ENCODE measurements around the gene PARP14. TPM values are rescaled to one million over a fixed set of nuclear protein-coding genes. Genes with fewer than 3 reads are reported as not detected.
"Not testable (repeated sequence)": the region's sequence is repeated elsewhere in the genome, so short reads cannot be mapped to it uniquely, and the experiment has no call there.

PARP14 gene
- total RNA-seq, 3 donors from 2014 or later, result 42.9 to 57.0 (median 49.8) TPM

DNA sequence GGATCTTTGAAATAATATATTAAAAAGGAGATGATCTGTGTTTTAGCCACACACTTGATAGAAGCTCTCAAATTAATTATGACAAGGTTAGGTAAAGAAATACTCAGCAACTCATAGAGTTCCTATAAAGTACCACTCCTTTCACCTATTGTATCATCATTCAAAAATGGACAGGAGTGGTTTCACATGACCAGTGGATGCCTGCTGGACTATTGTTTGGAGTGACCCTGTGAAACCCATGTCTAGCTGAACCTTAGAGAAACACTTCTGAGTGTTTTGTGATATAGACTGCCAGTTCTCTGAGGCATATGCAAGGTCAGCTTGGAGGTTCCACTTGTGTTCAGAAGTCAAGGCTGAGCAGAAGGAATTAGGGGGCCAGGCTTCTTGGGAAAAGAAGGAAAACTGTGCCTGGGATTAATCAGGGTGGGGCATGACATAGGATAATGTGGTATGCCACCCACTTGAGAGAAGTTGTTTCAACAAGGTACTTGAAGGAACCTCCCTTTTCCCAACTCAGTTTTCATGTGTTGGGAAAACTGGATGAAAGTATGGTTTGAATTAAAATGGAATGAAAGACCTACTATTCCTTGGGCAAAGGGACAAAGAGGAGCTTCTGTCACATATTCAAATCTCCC is 15.4 kb downstream of the PARP14 start:
- Histone ChIP-seq H3K9me3 (no peaks in the 10 kb centered on the region), H3K36me3 (peaks cover 5% of the 10 kb centered on the region), H3K4me1 (no peaks in the 10 kb centered on the region), H3K4me3 (no peak overlapping the region), H3K27ac (no peak overlapping the region), H3K27me3 (no peaks in the 10 kb centered on the region)
- TF ChIP-seq, protein P1, sequence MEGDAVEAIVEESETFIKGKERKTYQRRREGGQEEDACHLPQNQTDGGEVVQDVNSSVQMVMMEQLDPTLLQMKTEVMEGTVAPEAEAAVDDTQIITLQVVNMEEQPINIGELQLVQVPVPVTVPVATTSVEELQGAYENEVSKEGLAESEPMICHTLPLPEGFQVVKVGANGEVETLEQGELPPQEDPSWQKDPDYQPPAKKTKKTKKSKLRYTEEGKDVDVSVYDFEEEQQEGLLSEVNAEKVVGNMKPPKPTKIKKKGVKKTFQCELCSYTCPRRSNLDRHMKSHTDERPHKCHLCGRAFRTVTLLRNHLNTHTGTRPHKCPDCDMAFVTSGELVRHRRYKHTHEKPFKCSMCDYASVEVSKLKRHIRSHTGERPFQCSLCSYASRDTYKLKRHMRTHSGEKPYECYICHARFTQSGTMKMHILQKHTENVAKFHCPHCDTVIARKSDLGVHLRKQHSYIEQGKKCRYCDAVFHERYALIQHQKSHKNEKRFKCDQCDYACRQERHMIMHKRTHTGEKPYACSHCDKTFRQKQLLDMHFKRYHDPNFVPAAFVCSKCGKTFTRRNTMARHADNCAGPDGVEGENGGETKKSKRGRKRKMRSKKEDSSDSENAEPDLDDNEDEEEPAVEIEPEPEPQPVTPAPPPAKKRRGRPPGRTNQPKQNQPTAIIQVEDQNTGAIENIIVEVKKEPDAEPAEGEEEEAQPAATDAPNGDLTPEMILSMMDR (IDR thresholded peaks at IDR 0.05), result no peak
- TF ChIP-seq POLR2A (IDR thresholded peaks at IDR 0.05) (no peak), POLR2AphosphoS5 (IDR thresholded peaks at IDR 0.05) (no peak)
- DNase-seq (ENCODE audit: low spot score in 2 of 2), result no peak
- intact Hi-C loops (cut with DNase I; ENCODE audit: low total_unique reads), result no loop called here

DNA sequence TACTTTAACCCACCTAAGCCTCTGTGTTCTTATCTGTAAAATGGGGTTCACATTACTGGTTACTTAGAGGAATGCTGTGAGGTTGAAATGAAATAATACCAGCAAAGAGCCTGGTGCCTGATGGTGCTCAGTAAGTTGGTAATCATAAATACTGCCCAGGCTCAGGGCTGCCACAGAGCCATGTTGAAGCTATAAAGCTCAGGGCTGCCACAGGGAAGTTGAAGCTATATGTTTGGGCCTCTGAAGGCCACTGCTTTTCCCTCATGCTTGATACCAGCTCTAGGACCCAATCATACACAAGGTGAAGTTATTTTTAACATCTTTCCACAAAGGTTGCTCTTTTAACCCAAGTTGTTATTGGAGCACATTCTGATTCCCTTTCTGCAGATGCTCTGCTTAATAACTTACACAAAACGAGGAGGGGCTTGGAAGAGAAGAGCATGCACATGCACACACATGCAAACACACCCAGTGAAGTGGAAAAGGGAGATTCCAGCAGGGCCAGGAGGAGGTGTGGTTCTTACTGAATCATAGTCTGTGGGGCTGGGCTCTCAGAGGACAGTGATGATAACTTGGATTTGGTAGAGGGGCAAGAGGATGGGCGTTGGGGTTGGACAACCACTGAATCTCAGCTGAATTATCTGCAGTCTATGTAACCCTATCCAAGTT is 17.4 kb downstream of the PARP14 start:
- no peaks in the 10 kb centered on the region for H3K9me3 ChIP-seq
- DNase-seq (ENCODE audit: low spot score in 2 of 2), result no peak
- TF ChIP-seq POLR2AphosphoS5 (IDR thresholded peaks at IDR 0.05) (no peak), POLR2A (IDR thresholded peaks at IDR 0.05) (no peak)
- TF ChIP-seq, protein P1 (IDR thresholded peaks at IDR 0.05), result no peak
- no peaks in the 10 kb centered on the region for H3K4me1 ChIP-seq
- H3K27me3 ChIP-seq, result no peaks in the 10 kb centered on the region
- intact Hi-C loops (cut with DNase I; ENCODE audit: low total_unique reads), result no loop called here
- peaks cover 9% of the 10 kb centered on the region for H3K36me3 ChIP-seq
- no peak overlapping the region for H3K4me3 ChIP-seq
- no peak overlapping the region for H3K27ac ChIP-seq

DNA sequence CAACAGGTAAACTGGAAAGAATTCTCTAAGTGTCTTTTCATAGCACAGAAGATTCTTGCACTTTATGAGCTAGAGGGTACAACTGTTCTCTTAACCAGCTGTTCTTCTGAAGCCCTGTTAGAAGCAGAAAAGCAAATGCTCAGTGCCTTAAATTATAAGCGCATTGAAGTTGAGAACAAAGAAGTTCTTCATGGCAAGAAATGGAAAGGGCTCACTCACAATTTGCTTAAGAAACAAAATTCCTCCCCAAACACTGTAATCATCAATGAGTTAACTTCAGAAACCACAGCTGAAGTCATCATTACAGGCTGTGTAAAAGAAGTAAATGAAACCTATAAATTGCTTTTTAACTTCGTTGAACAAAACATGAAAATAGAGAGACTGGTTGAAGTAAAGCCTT is 19.6 kb downstream of the PARP14 start:
- TF ChIP-seq POLR2AphosphoS5 (IDR thresholded peaks at IDR 0.05) (no peak), POLR2A (IDR thresholded peaks at IDR 0.05) (no peak)
- TF ChIP-seq, protein P1 (IDR thresholded peaks at IDR 0.05), result no peak
- Histone ChIP-seq H3K27ac (no peak overlapping the region), H3K36me3 (peaks cover 4% of the 10 kb centered on the region), H3K4me3 (no peak overlapping the region), H3K4me1 (no peaks in the 10 kb centered on the region), H3K9me3 (no peaks in the 10 kb centered on the region), H3K27me3 (no peaks in the 10 kb centered on the region)
- no peak for DNase-seq (ENCODE audit: low spot score in 2 of 2)
- intact Hi-C loops (cut with DNase I; ENCODE audit: low total_unique reads), result no loop called here

DNA sequence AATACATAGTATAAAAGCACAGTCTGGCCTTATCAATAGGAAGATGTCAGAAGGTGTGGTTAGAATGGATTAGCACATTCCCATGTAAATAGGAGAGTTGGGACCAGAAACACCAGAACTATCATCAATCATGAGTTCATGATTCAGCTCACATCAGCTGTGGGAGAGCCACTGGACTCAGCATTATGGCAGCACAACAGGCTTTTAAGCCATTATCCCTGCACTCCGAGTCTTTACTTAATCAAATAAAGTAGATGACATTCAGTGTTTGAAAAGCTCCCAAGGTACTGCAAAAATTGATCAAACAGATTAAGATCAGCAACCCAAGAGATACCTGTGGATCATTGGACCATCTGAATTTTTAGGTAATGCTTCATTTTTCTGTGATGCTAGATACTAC is 24.7 kb downstream of the PARP14 start:
- Histone ChIP-seq H3K4me3 (no peak overlapping the region), H3K36me3 (peaks cover 4% of the 10 kb centered on the region), H3K4me1 (no peaks in the 10 kb centered on the region), H3K27me3 (no peaks in the 10 kb centered on the region), H3K9me3 (no peaks in the 10 kb centered on the region), H3K27ac (no peak overlapping the region)
- TF ChIP-seq POLR2A (IDR thresholded peaks at IDR 0.05), result no peak
- intact Hi-C loops (cut with DNase I; ENCODE audit: low total_unique reads), result no loop called here
- DNase-seq (ENCODE audit: low spot score in 2 of 2), result no peak

DNA sequence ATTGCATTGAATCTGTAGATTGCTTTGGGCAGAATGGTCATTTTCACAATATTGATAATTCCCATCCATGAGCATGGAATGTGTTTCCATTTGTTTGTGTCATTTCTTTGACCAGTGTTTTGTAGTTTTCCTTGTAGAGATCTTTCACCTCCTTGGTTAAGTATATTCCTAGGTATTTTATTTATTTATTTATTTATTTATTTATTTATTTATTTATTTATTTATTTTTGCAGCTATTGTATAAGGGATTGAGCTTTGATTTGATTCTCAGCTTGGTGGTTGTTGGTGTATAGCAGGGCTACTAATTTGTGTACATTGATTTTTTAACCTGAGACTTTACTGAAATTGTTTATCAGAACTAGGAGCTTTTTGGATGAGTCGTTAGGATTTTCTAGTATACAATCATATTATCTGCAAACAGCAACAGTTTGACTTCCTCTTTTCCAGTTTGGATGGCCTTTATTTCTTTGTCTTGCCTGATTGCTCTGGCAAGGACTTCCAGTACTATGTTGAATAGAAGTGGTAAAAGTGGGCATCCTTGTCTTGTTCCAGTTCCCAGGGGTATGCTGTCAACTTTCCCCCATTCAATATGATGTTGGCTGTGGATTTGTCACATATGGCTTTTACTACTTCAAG is 30.1 kb downstream of the PARP14 start:
- DNase-seq (ENCODE audit: low spot score in 2 of 2); H3K36me3 ChIP-seq; H3K27me3 ChIP-seq; H3K9me3 ChIP-seq; H3K4me3 ChIP-seq; H3K4me1 ChIP-seq; intact Hi-C loops (cut with DNase I; ENCODE audit: low total_unique reads); H3K27ac ChIP-seq: not testable (repeated sequence)

DNA sequence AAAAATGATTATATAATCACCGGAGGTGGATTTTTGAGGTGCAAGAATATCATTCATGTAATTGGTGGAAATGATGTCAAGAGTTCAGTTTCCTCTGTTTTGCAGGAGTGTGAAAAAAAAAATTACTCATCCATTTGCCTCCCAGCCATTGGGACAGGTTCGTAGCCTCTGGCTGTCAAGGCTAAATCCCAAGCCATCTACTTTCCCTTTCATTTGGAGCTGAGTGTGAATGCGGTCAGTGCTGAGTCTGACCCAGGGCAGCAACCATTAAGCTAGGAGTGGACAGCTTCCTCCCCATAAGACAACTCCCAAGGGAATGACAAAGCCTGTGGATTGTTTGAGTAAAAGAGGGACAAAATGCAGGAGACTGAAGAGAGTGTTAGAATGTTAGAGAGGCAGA is 33.6 kb downstream of the PARP14 start:
- no peaks in the 10 kb centered on the region for H3K9me3 ChIP-seq
- no peak overlapping the region for H3K27ac ChIP-seq
- intact Hi-C loops (cut with DNase I; ENCODE audit: low total_unique reads), result no loop called here
- no peaks in the 10 kb centered on the region for H3K27me3 ChIP-seq
- H3K4me1 ChIP-seq, result no peaks in the 10 kb centered on the region
- H3K4me3 ChIP-seq, result no peak overlapping the region
- TF ChIP-seq POLR2A (IDR thresholded peaks at IDR 0.05), result no peak
- TF ChIP-seq, protein P1 (IDR thresholded peaks at IDR 0.05), result no peak
- TF ChIP-seq POLR2AphosphoS5 (IDR thresholded peaks at IDR 0.05), result no peak
- DNase-seq (ENCODE audit: low spot score in 2 of 2), result no peak
- H3K36me3 ChIP-seq, result peaks cover 6% of the 10 kb centered on the region

Measured in breast epithelium (tissue), 4 donors.